GM12878 (cell line): ENCODE results near the gene TARDBP.
"Not testable (repeated sequence)": the region's sequence is repeated elsewhere in the genome, so short reads cannot be mapped to it uniquely, and the experiment has no call there.

Experiments used
- CTCF ChIP-seq, 3 experiments: IDR thresholded peaks in 2 of 3; conservative IDR thresholded peaks in 1 of 3; 2 replicates each; pipeline ENCODE4 v1.5.1; 2011; ENCODE audit warnings: low read depth in 3 of 3, low read length in 3 of 3, mild to moderate bottlenecking in 3 of 3, control low read depth in 2 of 3, moderate library complexity in 2 of 3, inconsistent platforms in 1 of 3, mixed read lengths in 1 of 3; ENCODE audit not compliant: control insufficient read depth in 2 of 3, insufficient read depth in 1 of 3; ENCODE audit errors: extremely low read depth in 1 of 3
- FOXM1 ChIP-seq: IDR thresholded peaks from 2 replicates; pipeline ENCODE4 v1.6.1; 2012; ENCODE audit warnings: low read depth, mild to moderate bottlenecking, inconsistent platforms, low read length, moderate library complexity
- RFX5 ChIP-seq: IDR thresholded peaks from 2 replicates; pipeline ENCODE4 v1.6.1; 2011; ENCODE audit warnings: low read depth, low read length, improper control_type of control experiment
- USF2 ChIP-seq: IDR thresholded peaks from 2 replicates; pipeline ENCODE4 v1.6.1; 2011; ENCODE audit warnings: low read depth, low read length, improper control_type of control experiment, borderline replicate concordance
- ZNF24 ChIP-seq: fragments of 450-650 bp; IDR thresholded peaks from 2 replicates; pipeline ENCODE4 v1.6.1; 2017; ENCODE audit warnings: antibody characterized with exemption, mild to moderate bottlenecking
- ZSCAN29 ChIP-seq: fragments of 450-650 bp; IDR thresholded peaks from 2 replicates; pipeline ENCODE4 v1.6.1; 2017; ENCODE audit warnings: mild to moderate bottlenecking, moderate library complexity

- TF ChIP-seq CTCF (IDR thresholded peaks at IDR 0.05 in 2 of 3, conservative IDR thresholded peaks at IDR 0.05 in 1 of 3; ENCODE audit: control insufficient read depth in 2 of 3, extremely low read depth in 1 of 3, insufficient read depth in 1 of 3, low read depth in 3 of 3, low read length in 3 of 3); ZSCAN29; RFX5; FOXM1; ZNF24; USF2: not testable (repeated sequence)
These were observed 6.9 kb downstream of the TARDBP start for GRCh38 chr1:11019358-11019757.
